Measurements from ENCODE around the gene FAM120A.

Gene FAM120A

DNA sequence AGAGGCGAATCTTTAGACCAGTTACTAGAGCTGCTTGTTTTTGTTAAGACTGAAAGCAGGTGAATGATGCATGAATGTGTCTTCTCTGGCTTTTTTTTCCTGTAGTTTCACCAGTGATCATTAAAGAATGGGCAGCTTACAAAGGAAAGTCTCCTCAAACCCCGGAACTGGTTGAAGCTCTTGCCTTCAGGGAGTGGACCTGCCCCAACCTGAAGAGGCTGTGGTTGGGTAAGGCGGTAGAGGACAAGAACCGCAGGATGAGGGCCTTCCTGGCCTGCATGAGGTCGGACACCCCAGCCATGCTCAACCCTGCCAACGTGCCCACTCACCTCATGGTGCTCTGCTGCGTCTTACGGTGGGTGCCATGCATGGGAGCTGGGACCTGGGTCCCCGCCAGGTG, 91.6 kb downstream of the FAM120A start:
- no peak for DNase-seq (ENCODE audit: low read depth)
- TF ChIP-seq, protein P1, sequence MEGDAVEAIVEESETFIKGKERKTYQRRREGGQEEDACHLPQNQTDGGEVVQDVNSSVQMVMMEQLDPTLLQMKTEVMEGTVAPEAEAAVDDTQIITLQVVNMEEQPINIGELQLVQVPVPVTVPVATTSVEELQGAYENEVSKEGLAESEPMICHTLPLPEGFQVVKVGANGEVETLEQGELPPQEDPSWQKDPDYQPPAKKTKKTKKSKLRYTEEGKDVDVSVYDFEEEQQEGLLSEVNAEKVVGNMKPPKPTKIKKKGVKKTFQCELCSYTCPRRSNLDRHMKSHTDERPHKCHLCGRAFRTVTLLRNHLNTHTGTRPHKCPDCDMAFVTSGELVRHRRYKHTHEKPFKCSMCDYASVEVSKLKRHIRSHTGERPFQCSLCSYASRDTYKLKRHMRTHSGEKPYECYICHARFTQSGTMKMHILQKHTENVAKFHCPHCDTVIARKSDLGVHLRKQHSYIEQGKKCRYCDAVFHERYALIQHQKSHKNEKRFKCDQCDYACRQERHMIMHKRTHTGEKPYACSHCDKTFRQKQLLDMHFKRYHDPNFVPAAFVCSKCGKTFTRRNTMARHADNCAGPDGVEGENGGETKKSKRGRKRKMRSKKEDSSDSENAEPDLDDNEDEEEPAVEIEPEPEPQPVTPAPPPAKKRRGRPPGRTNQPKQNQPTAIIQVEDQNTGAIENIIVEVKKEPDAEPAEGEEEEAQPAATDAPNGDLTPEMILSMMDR (IDR thresholded peaks at IDR 0.05; ENCODE audit: insufficient read depth, low read depth, low read length, missing control alignments) = no peak
- no peak overlapping the region for H3K4me3 ChIP-seq (ENCODE audit: low read depth, low read length)

GRCh38 chr9:93546356-93546755, 94.9 kb downstream of the FAM120A start:
- TF ChIP-seq, protein P1 (IDR thresholded peaks at IDR 0.05; ENCODE audit: insufficient read depth, low read depth, low read length, missing control alignments) = no peak
- no peak for DNase-seq (ENCODE audit: low read depth)
- H3K4me3 ChIP-seq (ENCODE audit: low read depth, low read length) = no peak overlapping the region

GRCh38 chr9:93549611-93550010, 98.1 kb downstream of the FAM120A start:
- DNase-seq (ENCODE audit: low read depth) = no peak
- H3K4me3 ChIP-seq (ENCODE audit: low read depth, low read length) = no peak overlapping the region
- TF ChIP-seq, protein P1 (IDR thresholded peaks at IDR 0.05; ENCODE audit: insufficient read depth, low read depth, low read length, missing control alignments) = no peak

DNA sequence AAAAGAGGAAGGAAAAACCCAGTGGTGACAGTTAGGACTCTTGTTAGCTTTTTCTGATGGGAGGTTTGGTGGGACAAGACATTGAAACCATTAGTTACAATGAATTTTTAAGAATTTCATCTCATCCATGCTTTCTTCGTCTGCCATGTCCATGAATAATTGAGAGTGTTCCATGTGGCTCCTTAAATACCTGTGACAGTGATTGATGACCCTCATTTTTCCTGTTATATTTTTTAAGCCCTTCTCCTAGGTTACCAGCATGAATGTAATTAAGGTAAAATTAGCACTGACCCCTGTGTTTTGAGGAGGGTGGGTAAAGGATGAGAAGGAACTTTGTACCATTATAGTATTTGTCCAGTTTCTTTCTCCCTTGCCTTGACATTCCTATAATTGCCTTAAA, 101.4 kb downstream of the FAM120A start:
- no peak for DNase-seq (ENCODE audit: low read depth)
- H3K4me3 ChIP-seq (ENCODE audit: low read depth, low read length) = no peak overlapping the region
- TF ChIP-seq, protein P1 (IDR thresholded peaks at IDR 0.05; ENCODE audit: insufficient read depth, low read depth, low read length, missing control alignments) = no peak

GRCh38 chr9:93555370-93555769, 103.9 kb downstream of the FAM120A start:
- H3K4me3 ChIP-seq (ENCODE audit: low read depth, low read length) = no peak overlapping the region
- TF ChIP-seq, protein P1 (IDR thresholded peaks at IDR 0.05; ENCODE audit: insufficient read depth, low read depth, low read length, missing control alignments) = no peak
- DNase-seq (ENCODE audit: low read depth) = no peak

GRCh38 chr9:93557366-93558137, 106.1 kb downstream of the FAM120A start:
- H3K4me3 ChIP-seq (ENCODE audit: low read depth, low read length) = no peak overlapping the region
- DNase-seq (ENCODE audit: low read depth) = no peak
- TF ChIP-seq, protein P1 (IDR thresholded peaks at IDR 0.05; ENCODE audit: insufficient read depth, low read depth, low read length, missing control alignments) = no peak

DNA sequence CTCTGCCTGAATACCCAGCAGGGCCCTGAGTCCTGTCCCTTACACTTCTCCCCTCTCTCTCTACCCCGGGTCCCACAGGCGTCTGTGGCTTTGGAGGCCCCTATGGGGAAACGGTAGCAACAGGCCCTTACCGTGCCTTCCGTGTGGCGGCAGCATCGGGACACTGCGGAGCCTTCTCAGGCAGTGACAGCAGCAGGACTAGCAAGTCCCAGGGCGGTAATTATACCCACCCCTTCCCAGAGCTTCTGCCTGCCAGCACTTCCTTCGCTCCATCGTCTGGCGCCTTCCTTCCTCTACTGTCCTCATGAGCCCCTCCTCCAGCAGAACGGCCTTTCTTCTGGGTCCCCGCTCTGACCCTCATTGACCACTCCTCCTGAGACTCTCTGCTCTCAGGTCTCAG, 107.0 kb downstream of the FAM120A start:
- no peak overlapping the region for H3K4me3 ChIP-seq (ENCODE audit: low read depth, low read length)
- no peak for DNase-seq (ENCODE audit: low read depth)
- TF ChIP-seq, protein P1 (IDR thresholded peaks at IDR 0.05; ENCODE audit: insufficient read depth, low read depth, low read length, missing control alignments) = no peak
